ENCODE data around the gene CEBPG. TPM values are rescaled to one million over a fixed set of nuclear protein-coding genes. Genes with fewer than 3 reads are reported as not detected.

CEBPG gene
- total RNA-seq, 6 donors from 2014 or later, result 11.5 to 44.7 (median 22.7) TPM

DNA sequence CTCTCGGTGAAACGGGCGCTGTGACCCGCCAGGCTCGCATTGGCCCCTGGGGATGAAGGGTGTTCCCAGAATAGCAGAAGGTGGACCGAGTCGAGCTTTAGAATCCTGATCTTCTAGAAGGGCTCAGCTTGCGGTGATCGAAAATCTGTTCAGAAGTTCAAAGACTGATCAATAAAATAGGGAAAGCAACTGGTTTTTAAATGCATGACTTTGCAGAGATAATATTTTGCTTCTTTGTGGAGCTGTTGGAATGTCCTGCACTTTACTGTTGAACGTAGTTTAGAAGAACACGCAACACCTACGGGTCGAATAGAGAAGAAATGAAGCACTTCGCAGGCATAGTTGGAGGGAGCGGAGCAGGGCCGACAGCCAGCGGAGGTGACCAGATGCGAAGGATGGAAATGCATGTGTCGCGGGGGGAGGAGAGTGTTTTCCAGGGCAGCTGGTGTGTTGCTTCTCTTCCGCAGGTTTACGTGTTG lies 766 bp downstream of the CEBPG start:
- TF ChIP-seq POLR2A (IDR thresholded peaks at IDR 0.05), result no peak
- no peak for TF ChIP-seq POLR2AphosphoS5 (IDR thresholded peaks at IDR 0.05)
- TF ChIP-seq, protein P1, sequence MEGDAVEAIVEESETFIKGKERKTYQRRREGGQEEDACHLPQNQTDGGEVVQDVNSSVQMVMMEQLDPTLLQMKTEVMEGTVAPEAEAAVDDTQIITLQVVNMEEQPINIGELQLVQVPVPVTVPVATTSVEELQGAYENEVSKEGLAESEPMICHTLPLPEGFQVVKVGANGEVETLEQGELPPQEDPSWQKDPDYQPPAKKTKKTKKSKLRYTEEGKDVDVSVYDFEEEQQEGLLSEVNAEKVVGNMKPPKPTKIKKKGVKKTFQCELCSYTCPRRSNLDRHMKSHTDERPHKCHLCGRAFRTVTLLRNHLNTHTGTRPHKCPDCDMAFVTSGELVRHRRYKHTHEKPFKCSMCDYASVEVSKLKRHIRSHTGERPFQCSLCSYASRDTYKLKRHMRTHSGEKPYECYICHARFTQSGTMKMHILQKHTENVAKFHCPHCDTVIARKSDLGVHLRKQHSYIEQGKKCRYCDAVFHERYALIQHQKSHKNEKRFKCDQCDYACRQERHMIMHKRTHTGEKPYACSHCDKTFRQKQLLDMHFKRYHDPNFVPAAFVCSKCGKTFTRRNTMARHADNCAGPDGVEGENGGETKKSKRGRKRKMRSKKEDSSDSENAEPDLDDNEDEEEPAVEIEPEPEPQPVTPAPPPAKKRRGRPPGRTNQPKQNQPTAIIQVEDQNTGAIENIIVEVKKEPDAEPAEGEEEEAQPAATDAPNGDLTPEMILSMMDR (IDR thresholded peaks at IDR 0.05), result no peak
- TF ChIP-seq EP300 (IDR thresholded peaks at IDR 0.05), result no peak
- ATAC-seq (ENCODE audit: low FRiP score in 2 of 2) (peak in 1 of 2 donors; percentile 35), DNase-seq (peak; percentile 10 to 68)
- H3K27me3 ChIP-seq, result no peaks in the 10 kb centered on the region
- peak overlapping the region; percentile 94 to 100 (median 99) for H3K27ac ChIP-seq
- peak overlapping the region; percentile 58 to 94 (median 86) for H3K4me3 ChIP-seq
- peaks cover 2 to 5% (median 3%) of the 10 kb centered on the region in 4 donors for H3K36me3 ChIP-seq
- WGBS, 2 donors, result 1 to 2% methylated on average over 17 to 22 of the region's 22 CpGs
- no peaks in the 10 kb centered on the region for H3K9me3 ChIP-seq
- peaks cover 30 to 41% (median 33%) of the 10 kb centered on the region in 4 donors for H3K4me1 ChIP-seq

DNA sequence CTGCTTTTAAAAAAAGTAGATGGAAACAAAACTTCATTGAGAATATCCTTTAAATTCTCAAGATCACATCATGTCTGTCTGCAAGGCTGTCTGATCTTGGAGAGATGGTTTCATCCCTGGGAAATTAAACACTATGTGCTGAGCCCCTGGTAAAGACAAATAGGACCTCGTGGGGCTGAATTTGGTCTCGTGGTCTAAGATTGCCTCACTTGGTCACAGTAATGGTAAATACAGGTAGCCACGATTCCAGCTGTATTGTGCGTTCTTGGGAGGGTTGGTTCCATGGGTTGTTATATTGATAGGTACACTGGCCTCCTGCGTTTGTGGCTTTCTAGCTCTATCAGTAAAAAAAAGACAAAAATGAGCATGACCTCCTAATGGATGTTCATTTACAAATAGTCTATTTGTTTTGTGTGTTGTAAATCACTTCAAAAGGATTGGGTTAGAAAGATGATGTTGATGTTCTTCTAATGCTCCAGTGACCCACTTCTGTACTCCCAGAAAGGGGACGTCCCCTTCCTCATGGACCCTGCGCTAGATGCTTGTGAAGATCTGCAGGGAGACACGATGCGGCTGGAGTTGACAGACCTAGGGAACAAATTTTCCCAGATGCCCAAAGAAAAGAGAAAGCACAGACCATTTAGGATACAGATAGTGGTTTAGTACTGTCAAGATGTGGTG lies 1.8 kb downstream of the CEBPG start:
- Histone ChIP-seq H3K27ac (peak overlapping the region; percentile 94 to 100 (median 99)), H3K4me1 (peaks cover 30 to 41% (median 33%) of the 10 kb centered on the region in 4 donors), H3K27me3 (no peaks in the 10 kb centered on the region), H3K9me3 (no peaks in the 10 kb centered on the region), H3K4me3 (peak overlapping the region in 3 of 4 donors; percentile 86 to 94 (median 87)), H3K36me3 (peaks cover 6 to 13% (median 8%) of the 10 kb centered on the region in 4 donors)
- TF ChIP-seq POLR2A (IDR thresholded peaks at IDR 0.05) (no peak), POLR2AphosphoS5 (IDR thresholded peaks at IDR 0.05) (no peak), EP300 (IDR thresholded peaks at IDR 0.05) (no peak)
- TF ChIP-seq, protein P1 (IDR thresholded peaks at IDR 0.05), result no peak
- ATAC-seq (ENCODE audit: low FRiP score in 2 of 2), result no peak
- DNase-seq, result no peak
- 66 to 80% methylated on average over 9 of the region's 9 CpGs for WGBS, 2 donors

DNA sequence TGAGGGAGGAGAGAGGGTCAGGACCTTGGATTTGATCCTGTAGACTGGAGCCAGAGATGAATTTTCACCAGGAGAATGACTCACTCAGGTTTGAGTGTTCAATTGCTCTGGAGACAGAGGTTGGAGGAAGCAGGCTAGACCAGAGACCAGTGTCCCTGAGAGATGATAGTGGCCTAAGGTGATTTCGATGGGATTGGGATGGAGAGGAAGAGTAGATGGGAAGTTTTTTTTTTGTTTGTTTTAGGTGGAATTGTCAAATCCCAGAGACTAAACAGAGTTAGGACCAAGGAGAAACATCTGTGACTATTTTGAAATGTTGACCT lies 2.3 kb downstream of the CEBPG start:
- Histone ChIP-seq H3K27me3 (no peaks in the 10 kb centered on the region), H3K4me1 (peaks cover 30 to 41% (median 33%) of the 10 kb centered on the region in 4 donors), H3K9me3 (no peaks in the 10 kb centered on the region), H3K4me3 (no peak overlapping the region), H3K36me3 (peaks cover 6 to 14% (median 8%) of the 10 kb centered on the region in 4 donors), H3K27ac (peak overlapping the region in 3 of 4 donors; percentile 36 to 99 (median 99))
- DNase-seq (no peak), ATAC-seq (ENCODE audit: low FRiP score in 2 of 2) (peak in 1 of 2 donors; percentile 4)
- WGBS, 2 donors, result 85 to 87% methylated on average over 1 of the region's 1 CpG
- TF ChIP-seq POLR2A (IDR thresholded peaks at IDR 0.05) (no peak), POLR2AphosphoS5 (IDR thresholded peaks at IDR 0.05) (no peak), EP300 (IDR thresholded peaks at IDR 0.05) (no peak)
- TF ChIP-seq, protein P1 (IDR thresholded peaks at IDR 0.05), result no peak

DNA sequence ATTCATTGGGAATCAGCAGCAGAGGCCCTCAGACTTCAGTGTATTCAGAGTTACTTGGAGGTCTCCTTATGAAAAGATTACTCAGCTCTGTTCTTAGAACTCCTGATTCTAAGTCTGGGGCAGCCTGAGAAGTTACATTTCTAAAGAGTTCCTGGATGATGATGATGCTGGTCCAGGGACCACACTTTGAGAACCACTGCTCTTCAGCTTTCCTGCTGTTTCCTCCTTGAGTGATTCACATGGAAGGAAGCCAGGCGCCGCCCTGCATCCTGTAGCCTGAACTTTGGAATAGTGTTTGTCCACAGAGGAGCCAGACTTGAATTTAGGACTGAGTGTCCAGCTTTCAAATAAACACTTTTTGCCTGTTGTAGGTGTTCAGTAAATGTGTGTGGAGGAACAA lies 2.9 kb downstream of the CEBPG start:
- DNase-seq (peak in 1 of 2 donors; percentile 62), ATAC-seq (ENCODE audit: low FRiP score in 2 of 2) (peak in 1 of 2 donors; percentile 11)
- Histone ChIP-seq H3K27me3 (no peaks in the 10 kb centered on the region), H3K4me1 (peaks cover 30 to 41% (median 33%) of the 10 kb centered on the region in 4 donors), H3K36me3 (peaks cover 6 to 20% (median 10%) of the 10 kb centered on the region in 4 donors), H3K4me3 (no peak overlapping the region), H3K27ac (peak overlapping the region; percentile 60 to 99 (median 81)), H3K9me3 (no peaks in the 10 kb centered on the region)
- 59 to 71% methylated on average over 2 of the region's 2 CpGs for WGBS, 2 donors
- TF ChIP-seq POLR2AphosphoS5 (IDR thresholded peaks at IDR 0.05) (peak; percentile 37 to 46), EP300 (IDR thresholded peaks at IDR 0.05) (peak in 1 of 4 donors; percentile 3), POLR2A (IDR thresholded peaks at IDR 0.05) (no peak)
- TF ChIP-seq, protein P1 (IDR thresholded peaks at IDR 0.05), result no peak
